Lung (tissue), 12 donors: ENCODE results near the gene GAN. TPM values are rescaled to one million over a fixed set of nuclear protein-coding genes. Genes with fewer than 3 reads are reported as not detected.

ENCODE experiments used
- ATAC-seq: fragments of 200-7000 bp; cut with Tn5 transposase; one replicate; pipeline ENCODE4 v1.9.1; 2020; ENCODE audit warnings: moderate number of reproducible peaks; ENCODE audit not compliant: insufficient read depth, low FRiP score
- DNase-seq, 3 donors: peaks; one replicate each; pipeline ENCODE4 v3.0.0-alpha.2; 2013 to 2017
- H3K27ac ChIP-seq, 2 donors: one replicate each; pipeline ENCODE4 v1.5.1; 2013; ENCODE audit warnings: mild to moderate bottlenecking in 2 of 2, moderate library complexity in 2 of 2, control low read depth in 1 of 2, inconsistent platforms in 1 of 2, low read depth in 1 of 2, low read length in 1 of 2
- H3K27me3 ChIP-seq, 3 donors: one replicate each; pipeline ENCODE4 v1.5.1; 2013; ENCODE audit warnings: low read length in 2 of 3; ENCODE audit not compliant: control insufficient read depth in 3 of 3, insufficient read depth in 3 of 3
- H3K36me3 ChIP-seq, 4 donors: one replicate each; pipeline ENCODE4 v1.5.1; 2013; ENCODE audit warnings: low read length in 4 of 4, mild to moderate bottlenecking in 1 of 4, moderate library complexity in 1 of 4; ENCODE audit not compliant: control insufficient read depth in 4 of 4, insufficient read depth in 4 of 4
- H3K4me1 ChIP-seq, 5 donors: one replicate each; pipeline ENCODE4 v1.5.1; 2013; ENCODE audit warnings: low read length in 5 of 5, mild to moderate bottlenecking in 2 of 5, moderate library complexity in 1 of 5; ENCODE audit not compliant: control insufficient read depth in 5 of 5, insufficient read depth in 5 of 5
- H3K4me3 ChIP-seq: one replicate; pipeline ENCODE4 v1.5.1; 2013; ENCODE audit warnings: mild to moderate bottlenecking, control low read depth, moderate library complexity
- H3K9ac ChIP-seq, 2 donors: one replicate each; pipeline ENCODE4 v1.5.1; 2013; ENCODE audit warnings: low read length in 2 of 2, control low read depth in 1 of 2; ENCODE audit not compliant: insufficient read depth in 1 of 2
- H3K9me3 ChIP-seq, 4 donors: one replicate each; pipeline ENCODE4 v1.5.1; 2013; ENCODE audit warnings: low read length in 3 of 4, mild to moderate bottlenecking in 1 of 4, moderate library complexity in 1 of 4; ENCODE audit not compliant: control insufficient read depth in 4 of 4, insufficient read depth in 3 of 4
- CTCF ChIP-seq: IDR thresholded peaks from 2 replicates; pipeline ENCODE4 v1.5.1; 2012; ENCODE audit warnings: mild to moderate bottlenecking; ENCODE audit errors: control extremely low read depth, extremely low read depth
- WGBS, 2 donors: extraction: QIAGEN DNeasy Blood & Tissue Kit; methylation state at CpG; one replicate each; pipeline ENCODE4 v1.1.7; 2013; 5-methylcytosine and 5-hydroxymethylcytosine counted together
- polyA plus RNA-seq, 2 donors: library from polyadenylated mRNA; stranded (reverse); fragments of 200-250 nt; gene quantifications; one replicate each; pipeline ENCODE4 v1.2.1, GENCODE V29; 2013
- total RNA-seq, 2 donors: library from RNA; depleted of rRNA in 1 of 2; stranded (reverse); fragments of >200 nt in 1 of 2; gene quantifications; one replicate each; pipeline ENCODE4 v1.2.1, GENCODE V29; 2014 to 2021
- donor health status: control.
- donor health status: control.
- donor health status: Bipolar disorder and iron deficiency.
- donor health status: healthy.
- donor health status: DM: yes; HTN: yes; CAD: no.

The GAN gene
- total and polyA plus RNA-seq, 4 donors, result 0.76 to 9.0 (median 4.4) TPM

DNA sequence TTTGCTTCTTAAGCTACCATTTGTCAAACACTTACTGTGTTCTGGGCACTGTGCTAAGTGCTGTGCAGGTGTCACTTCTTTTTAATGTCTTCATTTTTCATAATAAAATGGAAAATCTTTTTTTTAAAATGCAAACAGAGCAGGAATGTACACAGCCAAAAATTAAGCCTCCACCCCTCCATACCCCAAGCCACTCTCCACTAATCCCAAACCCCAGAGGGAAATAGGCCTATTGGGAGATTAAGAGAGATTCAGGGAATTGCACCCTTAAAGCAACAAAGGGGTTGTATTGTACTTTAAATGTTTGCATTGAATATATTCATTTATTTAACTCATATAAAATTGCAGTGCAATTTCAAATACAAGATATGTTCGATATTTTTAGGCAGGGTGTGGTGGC, 28.6 kb upstream of the GAN start:
- Histone ChIP-seq H3K4me3 (no peak overlapping the region), H3K4me1 (peaks cover 0 to 5% (median 0%) of the 10 kb centered on the region in 5 donors), H3K36me3 (no peaks in the 10 kb centered on the region), H3K9me3 (no peaks in the 10 kb centered on the region), H3K27ac (no peak overlapping the region), H3K27me3 (no peaks in the 10 kb centered on the region), H3K9ac (no peak overlapping the region)
- 94 to 95% methylated on average over 1 of the region's 1 CpG for WGBS, 2 donors
- TF ChIP-seq CTCF, result no peak
- DNase-seq (no peak), ATAC-seq (no peak)

DNA sequence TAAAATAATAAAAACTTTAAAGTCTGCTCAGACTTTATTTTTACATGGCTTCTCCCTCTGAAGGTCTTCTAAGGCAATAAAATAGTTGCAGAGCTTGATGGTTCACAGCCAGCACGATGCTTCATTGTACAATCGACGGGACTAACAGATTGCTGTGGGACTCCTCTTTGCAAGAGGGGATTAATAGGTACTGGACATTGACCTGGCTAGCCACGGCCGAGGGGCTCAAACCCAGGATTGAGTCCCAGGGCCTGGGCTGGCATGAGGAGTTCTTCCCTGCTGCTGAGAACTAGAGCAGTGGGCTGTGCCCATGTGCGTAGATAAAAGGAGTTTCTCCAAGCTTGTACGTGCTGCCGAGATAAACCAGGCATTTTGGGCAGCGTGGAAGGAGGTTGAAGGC, 23.6 kb upstream of the GAN start:
- H3K4me1 ChIP-seq, result no peaks in the 10 kb centered on the region

DNA sequence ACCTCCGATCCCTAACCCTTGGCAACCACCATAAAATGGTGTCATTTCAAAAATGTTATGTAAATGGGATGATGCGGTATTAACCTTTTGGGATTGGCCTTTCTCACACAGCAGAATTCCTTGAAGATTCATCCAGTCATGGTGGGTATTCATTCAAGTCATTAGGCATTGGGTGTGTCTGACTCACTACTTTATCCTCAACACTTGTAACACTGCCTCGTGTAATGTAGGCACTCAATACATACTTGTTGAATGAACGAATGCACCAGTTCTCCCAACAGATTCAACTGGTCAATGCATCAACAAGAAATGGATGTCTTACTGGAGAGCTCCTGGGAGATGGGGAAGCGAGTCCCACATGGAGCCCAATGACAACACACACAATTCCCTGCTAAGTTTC, 21.8 kb upstream of the GAN start:
- H3K27me3 ChIP-seq, result no peaks in the 10 kb centered on the region
- no peak overlapping the region for H3K27ac ChIP-seq
- DNase-seq, result no peak
- no peaks in the 10 kb centered on the region for H3K9me3 ChIP-seq
- H3K4me1 ChIP-seq, result no peaks in the 10 kb centered on the region
- H3K36me3 ChIP-seq, result no peaks in the 10 kb centered on the region
- no peak overlapping the region for H3K9ac ChIP-seq
- TF ChIP-seq CTCF, result no peak
- WGBS, 2 donors, result 87 to 92% methylated on average over 5 of the region's 5 CpGs
- H3K4me3 ChIP-seq, result no peak overlapping the region
- ATAC-seq, result no peak

More for the DNA sequence above, 23.6 kb upstream of the GAN start:
- no peak for DNase-seq
- Histone ChIP-seq H3K36me3 (no peaks in the 10 kb centered on the region), H3K9me3 (no peaks in the 10 kb centered on the region), H3K9ac (no peak overlapping the region), H3K27me3 (no peaks in the 10 kb centered on the region), H3K4me3 (no peak overlapping the region), H3K27ac (no peak overlapping the region)
- ATAC-seq, result no peak
- 90 to 96% methylated on average over 9 of the region's 9 CpGs for WGBS, 2 donors
- no peak for TF ChIP-seq CTCF
